T-helper 1 cell treated with Interleukin-12 subunit alpha and Interleukin-12 subunit beta and Interleukin-4 antibody, amounts not matched to agents 30 ng/mL and 1 ng/mL, for 36 hours (primary cell): ENCODE data around the gene FAM217A. TPM values are rescaled to one million over a fixed set of nuclear protein-coding genes. Genes with fewer than 3 reads are reported as not detected.

Experiments
- intact Hi-C: fragments of 100-400 bp; cut with micrococcal nuclease; formaldehyde crosslinking; loops from one replicate; pipeline ENCODE4 v1.15.1; 2024
- total RNA-seq: library from RNA; stranded (reverse); gene quantifications from 2 replicates; pipeline ENCODE4 v1.2.3, GENCODE V29; 2022

FAM217A gene
- total RNA-seq, 1 donor from 2014 or later: not detected

DNA sequence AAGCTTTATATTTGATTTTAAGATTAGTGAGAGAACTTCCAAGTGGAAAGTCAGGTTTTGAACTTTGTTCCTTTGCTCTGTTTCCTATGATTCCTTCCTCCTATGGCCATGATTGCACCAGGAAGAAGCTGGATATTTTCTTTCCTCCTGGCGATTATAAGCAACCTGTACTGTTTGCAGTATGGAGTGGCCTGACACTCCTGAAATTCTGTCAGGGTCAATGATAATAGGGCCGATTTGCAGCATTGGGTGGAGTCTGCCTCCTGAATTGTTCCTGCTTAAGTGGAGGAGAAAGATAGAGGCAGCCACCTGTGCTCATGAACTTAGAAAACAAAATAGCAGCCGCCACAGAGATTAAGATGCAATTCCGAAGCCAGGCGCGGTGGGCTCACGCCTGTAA lies 9.8 kb upstream of the FAM217A start:
- intact Hi-C loops: no loop called here

DNA sequence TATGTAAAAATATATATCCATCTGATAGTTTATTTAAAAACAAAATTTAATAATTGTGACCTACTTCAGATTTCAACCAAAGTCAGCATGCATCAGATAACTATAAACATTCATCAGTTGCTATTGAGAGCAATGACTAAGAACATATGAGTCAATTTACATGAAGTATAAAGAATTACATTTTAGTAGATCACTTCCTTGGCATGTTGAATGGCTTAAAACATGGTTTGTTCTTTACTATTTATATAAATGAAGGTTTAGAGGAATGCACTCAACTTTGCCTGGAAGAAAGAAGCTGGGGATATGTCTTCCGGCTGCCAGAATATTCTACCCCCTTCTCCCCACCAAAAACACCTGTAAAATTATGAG lies 6.4 kb upstream of the FAM217A start:
- intact Hi-C loops: no loop called here

DNA sequence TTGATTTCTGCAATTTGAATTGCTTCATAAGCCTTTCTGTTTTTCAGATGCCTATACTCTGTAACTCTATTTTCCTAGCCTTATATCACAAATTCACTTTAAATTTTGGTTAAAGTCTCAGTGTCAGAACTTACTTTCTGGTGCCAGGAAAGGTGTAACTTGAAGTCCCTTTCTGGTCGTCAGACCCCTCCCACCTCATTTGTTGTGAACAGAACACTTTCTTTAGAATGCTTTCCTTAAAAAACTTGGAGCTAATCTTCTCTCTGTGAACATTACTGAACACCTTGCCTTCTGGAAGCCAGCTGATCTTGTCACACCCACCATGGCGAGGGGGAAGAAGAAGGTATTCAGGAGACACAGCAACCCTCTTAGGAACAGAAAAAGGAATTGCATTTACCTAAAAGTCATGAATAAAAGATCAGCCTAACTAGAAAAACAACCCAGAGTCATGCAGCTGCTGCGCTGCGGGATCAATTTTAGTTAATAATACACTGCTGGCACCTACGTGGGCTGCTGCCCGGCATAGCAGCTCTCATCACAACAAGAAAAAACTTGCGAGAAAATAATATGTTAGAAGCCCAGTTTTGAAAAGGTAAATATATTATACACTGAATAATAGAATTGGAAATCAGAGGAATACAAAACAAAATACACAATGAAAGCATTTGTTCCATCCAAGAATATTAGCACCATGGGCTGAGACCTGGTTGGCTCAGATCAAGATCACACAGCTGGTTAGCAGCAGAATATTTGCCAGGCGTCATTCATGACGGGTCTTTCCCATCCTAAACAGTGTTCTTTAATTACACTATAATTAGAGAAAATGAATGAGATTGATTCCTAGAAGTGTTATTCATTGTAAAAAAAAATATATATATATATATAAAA lies 5.8 kb upstream of the FAM217A start:
- intact Hi-C loops: no loop called here

DNA sequence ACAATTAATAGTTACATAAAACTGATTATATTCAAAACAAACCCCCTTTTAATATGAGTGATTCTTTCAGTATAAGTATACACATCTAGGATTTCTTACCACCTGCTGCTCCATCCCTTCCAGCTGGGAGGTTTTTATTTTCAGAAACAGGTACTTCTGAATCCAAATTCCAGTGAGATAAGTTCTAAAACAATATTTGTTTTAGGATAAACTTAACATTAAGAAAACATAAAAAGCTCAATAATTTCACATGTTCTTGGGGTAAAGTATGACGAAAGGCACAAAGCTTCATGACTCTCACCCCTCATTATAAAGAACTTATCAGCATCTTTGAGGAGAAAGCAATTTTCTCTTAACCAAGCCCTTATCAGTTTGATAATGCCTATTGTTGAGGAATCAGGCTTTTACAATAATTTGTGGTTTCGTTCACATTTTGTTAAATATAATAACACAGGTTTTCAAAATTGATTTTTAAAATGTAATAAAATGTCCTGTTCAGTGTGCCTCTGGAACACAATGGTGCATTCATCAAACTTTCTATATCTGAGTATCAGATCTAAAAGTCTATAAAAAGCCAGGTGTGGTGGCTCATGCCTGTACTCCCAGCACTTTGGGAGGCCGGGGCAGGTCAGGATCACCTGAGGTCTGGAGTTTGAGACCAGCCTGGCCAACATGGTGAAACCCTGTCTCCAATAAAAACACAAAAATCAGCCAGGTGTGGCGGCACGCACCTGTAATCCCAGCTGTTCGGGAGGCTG lies 4.3 kb downstream of the FAM217A start:
- intact Hi-C loops: no loop called here

DNA sequence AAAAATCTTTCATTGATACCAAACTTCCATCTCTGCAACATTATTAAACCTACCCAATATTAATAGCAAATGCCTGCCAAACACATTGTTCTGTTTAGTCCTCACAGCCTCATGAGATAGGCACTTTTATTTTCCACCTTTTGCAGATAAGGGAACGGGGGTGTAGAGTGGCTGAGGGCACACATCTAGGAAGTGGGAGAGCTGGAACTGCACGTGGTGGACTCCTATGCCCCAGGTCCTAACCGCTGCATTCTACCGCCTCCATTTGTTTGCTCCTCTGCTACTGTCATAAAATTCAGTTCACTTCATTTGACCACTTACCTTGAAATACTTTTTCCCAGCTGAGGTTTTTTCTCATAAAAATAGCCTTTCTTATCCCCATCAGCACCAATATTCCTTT lies 7.6 kb downstream of the FAM217A start:
- intact Hi-C loops: no loop called here

DNA sequence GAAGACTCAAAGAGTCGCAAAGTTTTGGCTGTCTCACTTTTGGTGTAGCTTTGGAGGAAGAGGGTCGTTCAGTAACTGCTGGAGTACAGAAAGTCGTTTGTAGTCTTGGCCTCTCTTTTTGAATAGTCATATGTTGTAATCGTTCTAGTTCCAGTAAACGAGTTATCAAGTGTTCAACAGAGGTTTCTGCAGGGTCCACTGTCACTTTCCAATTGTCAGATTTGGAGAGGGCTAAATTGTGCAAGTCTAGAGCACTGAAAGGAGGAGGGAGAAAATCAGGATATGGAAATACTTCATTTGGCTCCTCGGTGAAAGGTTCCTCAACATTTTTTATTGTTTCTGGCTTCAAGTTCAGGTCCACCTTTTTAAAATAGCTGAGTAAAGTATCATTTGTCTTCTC lies 9.7 kb downstream of the FAM217A start:
- intact Hi-C loops: loop anchor here (5.0 to 10.0 kb wide), 2 partner anchors 48 to 866 kb away; no protein-coding TSS in a partner anchor

DNA sequence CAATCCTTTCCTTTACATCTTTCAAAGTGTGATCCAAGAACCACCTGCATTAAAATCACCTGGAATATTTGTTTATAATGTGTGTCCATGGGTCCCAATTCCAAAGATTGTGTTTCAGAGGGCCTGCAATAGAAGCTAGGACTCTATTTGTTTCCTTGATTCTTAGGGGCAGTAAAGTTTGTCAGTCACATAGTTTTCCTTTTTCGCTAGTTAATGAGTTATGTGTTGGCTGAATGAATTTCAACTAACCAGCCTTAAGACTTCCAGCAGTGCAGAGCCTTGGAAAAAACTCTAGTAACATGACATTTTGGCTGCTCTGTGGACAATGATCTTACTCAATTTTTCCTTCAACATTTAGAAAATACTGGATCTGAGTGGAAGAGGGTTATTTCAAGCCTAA lies 11.3 kb downstream of the FAM217A start:
- intact Hi-C loops: loop anchor here (5.0 to 10.0 kb wide), 2 partner anchors 50 to 867 kb away; no protein-coding TSS in a partner anchor

DNA sequence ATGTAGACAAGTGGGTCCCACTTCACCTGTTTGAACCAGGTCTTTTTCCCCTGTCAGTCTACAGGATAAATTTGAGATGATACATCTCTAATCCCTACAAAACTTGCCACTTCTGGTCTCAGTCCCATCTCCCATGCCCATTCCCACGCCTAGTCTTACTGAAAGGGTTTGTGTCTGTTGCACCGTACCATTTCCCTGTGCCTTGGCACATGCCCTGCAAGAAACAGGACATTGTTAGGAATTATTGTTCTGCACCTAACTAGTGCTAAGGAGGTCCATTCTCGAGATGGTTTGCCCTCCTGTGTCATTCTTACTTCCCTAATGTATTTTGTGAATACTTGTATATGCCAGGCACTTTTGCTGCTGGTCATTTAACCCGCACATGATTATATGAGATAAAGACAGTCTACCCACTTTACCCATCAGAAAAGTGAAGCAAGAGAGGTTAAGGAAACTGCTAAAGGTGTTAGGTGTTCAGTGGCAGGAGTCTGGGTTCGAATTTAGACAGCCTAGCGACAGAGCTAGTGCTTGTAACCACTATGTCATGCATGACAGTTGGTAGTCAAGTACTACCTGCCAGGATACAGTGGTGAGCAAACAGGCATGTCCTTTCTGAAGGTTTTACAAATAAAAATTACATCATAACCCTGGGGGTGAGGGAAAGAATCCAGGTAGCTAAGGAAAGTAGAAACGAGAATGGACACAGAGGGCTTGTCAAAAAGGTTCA lies 12.7 kb downstream of the FAM217A start:
- intact Hi-C loops: loop anchor here (5.0 to 10.0 kb wide), 2 partner anchors 51 to 869 kb away; no protein-coding TSS in a partner anchor

DNA sequence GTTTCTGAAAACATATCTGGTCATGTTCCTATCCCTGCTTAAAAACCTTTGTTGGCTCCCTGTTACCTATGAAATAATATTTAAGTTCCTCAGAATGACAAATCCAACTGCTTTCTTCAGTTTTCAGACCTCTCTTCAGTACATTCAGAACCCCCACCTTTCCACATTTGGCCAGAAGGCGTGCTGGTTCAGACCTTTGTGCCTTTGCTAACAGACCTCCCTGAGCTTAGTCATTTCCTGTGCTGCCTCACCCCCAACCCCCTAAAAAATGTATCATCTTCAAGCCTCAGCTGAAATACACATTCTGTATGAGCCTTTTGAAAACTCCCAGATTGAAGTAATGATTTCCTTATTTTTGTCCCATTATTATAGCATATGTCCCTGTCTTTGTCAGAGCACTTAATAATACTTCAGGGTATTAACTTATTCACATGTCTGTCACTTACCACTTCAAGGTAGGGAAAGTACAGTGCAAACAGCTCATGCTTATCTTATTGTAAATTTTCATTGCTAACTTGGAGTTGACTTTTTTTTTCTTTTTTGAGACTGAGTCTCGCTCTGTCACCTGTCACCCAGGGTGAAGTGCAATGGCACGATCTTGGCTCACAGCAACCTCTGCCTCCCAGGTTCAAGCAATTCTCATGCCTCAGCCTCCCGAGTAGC lies 19.7 kb downstream of the FAM217A start:
- intact Hi-C loops: loop anchor here (1.0 to 5.0 kb wide), 6 partner anchors 38 to 943 kb away; partner anchors contain the start of genes ECI2 and RPP40

DNA sequence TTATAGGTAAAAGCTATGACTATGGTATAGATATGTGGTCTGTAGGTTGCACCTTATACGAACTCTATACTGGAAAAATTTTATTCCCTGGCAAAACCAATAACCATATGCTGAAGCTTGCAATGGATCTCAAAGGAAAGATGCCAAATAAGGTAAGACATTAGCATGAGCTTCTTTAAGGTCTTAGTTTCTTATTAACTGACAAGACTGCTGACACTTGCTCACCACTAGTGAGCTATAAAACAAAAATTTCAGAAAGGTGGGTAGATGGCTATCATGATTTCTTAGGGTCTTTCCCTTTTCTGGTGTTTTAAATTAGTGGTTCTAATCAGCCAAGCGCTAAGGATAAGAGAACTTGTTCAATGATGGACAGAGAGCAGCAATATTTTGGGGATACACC lies 21.9 kb downstream of the FAM217A start:
- intact Hi-C loops: loop anchor here (5.0 kb wide), 1 partner anchor 945 kb away; the partner anchor contains the start of gene RPP40

DNA sequence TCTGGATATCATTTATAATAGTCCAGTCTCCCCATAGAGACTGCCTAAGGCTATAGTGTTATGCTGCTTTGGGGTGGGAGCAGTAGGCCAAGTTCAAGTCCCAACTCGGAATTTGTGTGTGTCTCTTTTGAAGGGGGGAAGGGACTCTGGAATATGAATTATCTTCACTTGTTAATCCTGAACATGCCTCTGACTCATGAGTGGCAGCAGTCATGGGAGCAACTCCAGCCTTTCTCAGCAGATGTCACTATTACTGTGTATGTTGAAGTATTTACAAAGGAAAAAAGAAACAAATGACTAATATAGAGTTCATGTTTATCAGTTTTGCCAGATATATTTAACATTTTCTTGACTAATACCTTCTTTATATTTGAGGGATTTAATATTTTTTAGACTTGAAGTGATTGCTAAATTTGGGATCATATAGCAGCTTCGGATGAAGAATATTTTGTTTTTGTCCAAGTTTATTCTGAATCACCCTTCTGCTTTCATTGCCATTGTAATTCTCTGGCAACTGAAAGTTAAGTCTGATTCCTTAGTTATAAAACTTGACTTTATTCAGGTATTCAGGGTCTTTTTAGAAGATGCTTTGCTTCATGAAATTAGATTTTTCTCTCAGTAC lies 23.4 kb downstream of the FAM217A start:
- intact Hi-C loops: loop anchor here (1.0 to 5.0 kb wide), 4 partner anchors 15 to 947 kb away; partner anchors contain the start of gene RPP40

DNA sequence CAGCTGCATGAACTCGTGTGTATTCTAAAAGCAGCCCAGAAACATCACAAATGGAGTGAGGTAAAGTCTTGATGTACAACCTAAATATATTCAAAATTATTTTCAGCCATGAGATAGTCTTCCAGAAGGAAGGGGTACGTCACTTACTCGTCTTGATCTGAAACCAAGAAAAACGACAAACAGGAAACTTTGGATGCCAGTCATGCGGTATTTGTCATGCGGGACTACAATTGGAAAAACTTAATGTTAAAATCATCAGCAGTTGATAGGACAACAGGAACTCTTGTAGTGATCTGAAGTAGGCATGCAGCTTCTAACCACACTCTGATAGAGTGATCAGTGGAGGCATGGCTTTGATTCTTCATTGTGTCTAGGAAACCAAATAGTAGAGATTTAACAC lies 29.7 kb downstream of the FAM217A start:
- intact Hi-C loops: no loop called here

DNA sequence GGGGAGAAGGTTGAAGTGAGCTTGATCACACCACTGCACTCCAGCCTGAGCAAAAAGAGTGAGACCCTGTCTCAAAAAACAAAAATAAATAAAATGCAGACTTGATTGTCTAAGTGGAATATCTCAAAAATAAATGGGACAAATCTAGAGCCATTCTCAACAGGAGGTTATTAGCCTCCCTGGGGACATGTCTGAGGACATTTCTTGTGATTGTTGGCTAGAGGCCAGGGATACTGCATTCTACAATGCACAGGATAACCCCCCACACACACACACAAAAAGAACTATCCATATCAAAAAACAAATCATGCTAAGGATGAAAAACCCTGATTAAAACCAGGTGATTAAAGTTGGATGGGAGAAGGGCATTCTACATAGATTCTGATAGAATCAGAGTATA lies 37.5 kb downstream of the FAM217A start:
- intact Hi-C loops: loop anchor here (2.0 kb wide), 1 partner anchor 13 kb away; no protein-coding TSS in a partner anchor

DNA sequence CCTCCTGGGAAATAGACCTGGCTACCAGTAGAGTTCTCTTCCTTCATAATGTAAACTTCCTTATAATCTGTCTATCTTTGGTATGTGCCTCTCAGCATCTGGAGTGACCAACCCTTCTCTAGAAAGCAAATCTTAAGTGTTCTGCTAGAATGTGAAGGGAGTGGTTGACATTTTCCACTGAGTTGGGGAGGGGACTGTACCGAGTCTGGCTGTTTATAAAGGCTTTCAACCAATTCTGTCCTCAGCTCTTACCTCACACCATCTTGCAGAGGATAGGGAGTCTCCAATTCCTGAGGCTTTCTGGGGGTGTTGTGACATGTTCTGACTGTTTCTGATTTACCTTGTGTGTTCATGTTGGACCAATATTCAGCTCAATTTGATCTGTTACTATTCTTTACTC lies 39.6 kb downstream of the FAM217A start:
- intact Hi-C loops: no loop called here

DNA sequence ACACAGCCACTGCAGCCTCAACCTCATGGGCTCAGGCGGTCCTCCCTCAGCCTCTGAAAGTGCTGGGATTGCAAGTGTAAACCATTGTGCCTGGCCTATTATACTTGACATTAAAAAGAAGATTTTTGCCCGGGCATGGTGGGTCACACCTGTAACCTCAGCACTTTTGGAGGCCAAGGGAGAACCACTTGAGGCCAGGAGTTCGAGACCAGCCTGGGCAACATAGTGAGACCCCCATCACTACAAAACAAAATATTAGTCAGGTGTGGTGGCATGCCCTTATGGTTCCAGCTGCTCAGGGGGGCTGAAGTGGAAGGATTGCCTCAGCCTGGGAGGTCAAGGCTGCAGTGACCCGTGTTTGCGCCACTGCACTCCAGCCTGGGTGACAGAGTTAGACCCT lies 42.4 kb downstream of the FAM217A start:
- intact Hi-C loops: no loop called here

DNA sequence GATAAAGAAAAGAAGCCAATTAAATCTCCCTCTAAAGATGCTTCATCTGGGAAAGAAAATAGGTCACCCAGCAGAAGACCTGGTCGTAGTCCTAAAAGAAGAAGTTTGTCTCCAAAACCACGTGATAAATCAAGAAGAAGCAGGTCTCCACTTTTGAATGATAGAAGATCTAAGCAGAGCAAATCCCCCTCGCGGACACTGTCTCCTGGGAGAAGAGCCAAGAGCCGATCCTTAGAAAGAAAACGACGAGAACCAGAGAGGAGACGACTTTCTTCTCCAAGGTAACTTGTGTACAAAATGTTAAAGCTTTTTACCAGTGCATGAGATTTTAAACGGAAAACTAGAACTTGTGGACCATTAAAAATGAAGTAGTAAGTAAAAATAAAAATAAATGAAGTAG lies 46.5 kb downstream of the FAM217A start:
- intact Hi-C loops: no loop called here

DNA sequence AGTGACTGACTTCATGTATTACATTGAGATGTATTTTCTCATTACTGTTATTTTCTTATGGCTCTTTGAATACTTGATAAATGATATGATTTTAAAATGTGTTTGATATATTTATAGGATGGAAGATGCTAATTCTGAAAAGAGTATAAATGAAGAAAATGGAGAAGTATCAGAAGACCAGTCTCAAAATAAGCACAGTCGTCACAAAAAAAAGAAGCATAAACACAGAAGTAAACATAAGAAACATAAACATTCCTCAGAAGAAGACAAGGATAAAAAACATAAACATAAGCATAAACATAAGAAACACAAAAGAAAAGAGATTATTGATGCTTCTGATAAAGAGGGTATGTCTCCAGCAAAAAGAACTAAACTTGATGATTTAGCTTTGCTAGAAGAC lies 47.5 kb downstream of the FAM217A start:
- intact Hi-C loops: no loop called here

DNA sequence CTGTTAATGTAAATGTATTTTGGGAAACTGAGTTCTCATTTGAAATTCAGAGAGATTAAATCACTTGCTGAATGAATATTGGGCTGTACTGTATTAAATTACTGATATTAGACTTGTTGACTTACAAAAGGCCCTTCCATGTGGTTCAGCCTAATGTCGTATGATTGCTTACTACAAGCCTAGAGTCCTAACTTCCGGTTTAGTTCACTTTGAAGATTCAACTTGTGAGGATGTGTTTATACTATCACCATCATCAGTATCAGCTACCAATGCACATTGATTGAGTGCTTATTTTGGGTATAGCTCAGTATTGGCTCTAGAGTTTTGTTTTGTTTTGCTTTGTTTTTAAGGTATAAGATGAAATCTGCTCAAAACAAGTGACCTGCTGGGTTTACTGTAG lies 48.3 kb downstream of the FAM217A start:
- intact Hi-C loops: loop anchor here (1.0 kb wide), 1 partner anchor 9 kb away; a partner anchor contains a TSS

DNA sequence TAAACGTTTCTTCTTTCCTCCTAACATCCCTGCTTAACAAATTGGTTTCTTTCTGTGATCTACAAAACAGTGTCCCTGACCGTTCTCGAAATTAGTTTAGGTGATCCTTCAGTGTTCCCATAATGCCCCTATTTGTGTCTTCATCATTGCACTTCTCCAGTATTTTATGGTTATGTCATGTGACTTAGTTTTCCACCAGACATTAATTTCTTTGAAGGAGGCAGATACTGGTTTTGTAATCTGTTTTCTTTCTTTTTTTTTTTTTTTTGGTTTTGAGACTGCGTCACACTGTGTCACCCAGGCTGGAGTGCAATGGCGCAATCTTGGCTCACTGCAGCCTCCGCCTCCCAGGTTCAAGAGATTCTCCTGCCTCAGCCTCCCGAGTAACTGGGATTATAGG lies 49.2 kb downstream of the FAM217A start:
- intact Hi-C loops: loop anchor here (1.0 to 10.0 kb wide), 3 partner anchors 8 to 1145 kb away; a partner anchor contains a TSS

DNA sequence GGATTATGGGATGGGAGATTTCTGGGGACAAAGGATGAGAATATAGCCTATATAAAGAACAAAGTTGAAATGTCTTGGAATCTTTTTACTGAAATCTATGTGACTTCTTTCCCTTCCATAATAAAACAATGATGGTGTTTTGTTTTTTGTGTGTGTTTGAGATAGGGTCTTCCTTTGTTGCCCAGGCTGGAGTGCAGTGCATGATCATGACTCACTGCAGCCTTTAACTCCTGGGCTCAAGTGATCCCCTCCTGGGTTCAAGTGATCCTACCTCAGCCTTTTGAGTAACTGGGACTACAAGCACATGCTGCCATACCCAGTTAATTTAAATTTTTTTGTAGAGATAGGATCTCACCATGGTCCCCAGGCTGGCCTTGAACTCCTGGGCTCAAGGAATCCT lies 50.9 kb downstream of the FAM217A start:
- intact Hi-C loops: loop anchor here (10.0 kb wide), 2 partner anchors 907 to 1147 kb away; no protein-coding TSS in a partner anchor
